ENCODE data around the gene MDFI. TPM values are rescaled to one million over a fixed set of nuclear protein-coding genes. Genes with fewer than 3 reads are reported as not detected.

MDFI gene
- total and polyA plus RNA-seq, 12 donors = 0.34 to 4.4 (median 1.3) TPM

DNA sequence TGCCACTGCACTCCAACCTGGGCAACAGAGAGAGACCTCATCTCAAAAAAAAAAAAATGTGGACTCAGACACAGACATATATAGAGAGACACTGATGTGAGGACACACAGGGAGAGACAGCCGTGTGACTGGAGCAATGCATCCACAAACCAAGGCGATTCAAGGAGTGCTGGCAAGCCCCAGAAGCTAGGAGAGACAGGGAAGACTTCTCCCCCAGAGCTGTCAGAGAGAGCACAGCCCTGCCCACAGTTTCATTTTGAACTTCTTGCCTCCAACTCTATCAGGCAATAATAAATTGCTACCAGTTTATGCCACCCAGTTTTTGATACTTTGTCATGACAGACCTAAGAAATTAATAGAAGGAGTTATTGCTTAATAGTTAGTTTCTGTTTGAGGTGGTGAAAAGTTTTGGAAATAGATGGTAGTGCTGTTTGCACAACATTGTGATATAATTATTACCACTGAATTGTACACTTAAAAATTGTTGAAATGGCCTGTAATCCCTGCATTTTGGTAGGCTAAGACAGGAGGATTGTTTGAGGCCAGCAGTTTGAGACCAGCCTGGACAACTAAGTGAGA is 5.1 kb upstream of the MDFI start:
- WGBS, 2 donors = 62 to 65% methylated on average over 2 of the region's 2 CpGs
- ATAC-seq (no peak), DNase-seq (no peak)
- TF ChIP-seq, protein P1, sequence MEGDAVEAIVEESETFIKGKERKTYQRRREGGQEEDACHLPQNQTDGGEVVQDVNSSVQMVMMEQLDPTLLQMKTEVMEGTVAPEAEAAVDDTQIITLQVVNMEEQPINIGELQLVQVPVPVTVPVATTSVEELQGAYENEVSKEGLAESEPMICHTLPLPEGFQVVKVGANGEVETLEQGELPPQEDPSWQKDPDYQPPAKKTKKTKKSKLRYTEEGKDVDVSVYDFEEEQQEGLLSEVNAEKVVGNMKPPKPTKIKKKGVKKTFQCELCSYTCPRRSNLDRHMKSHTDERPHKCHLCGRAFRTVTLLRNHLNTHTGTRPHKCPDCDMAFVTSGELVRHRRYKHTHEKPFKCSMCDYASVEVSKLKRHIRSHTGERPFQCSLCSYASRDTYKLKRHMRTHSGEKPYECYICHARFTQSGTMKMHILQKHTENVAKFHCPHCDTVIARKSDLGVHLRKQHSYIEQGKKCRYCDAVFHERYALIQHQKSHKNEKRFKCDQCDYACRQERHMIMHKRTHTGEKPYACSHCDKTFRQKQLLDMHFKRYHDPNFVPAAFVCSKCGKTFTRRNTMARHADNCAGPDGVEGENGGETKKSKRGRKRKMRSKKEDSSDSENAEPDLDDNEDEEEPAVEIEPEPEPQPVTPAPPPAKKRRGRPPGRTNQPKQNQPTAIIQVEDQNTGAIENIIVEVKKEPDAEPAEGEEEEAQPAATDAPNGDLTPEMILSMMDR (IDR thresholded peaks at IDR 0.05) = no peak
- intact Hi-C loops (cut with DNase I) = no loop called here
- H3K4me3 ChIP-seq = no peak overlapping the region
- no peak overlapping the region for H3K27ac ChIP-seq
- H3K9me3 ChIP-seq = no peaks in the 10 kb centered on the region
- peaks cover 6 to 23% (median 16%) of the 10 kb centered on the region in 9 donors for H3K4me1 ChIP-seq
- H3K27me3 ChIP-seq = peaks cover 15 to 36% (median 18%) of the 10 kb centered on the region in 7 donors
- H3K36me3 ChIP-seq = no peaks in the 10 kb centered on the region

DNA sequence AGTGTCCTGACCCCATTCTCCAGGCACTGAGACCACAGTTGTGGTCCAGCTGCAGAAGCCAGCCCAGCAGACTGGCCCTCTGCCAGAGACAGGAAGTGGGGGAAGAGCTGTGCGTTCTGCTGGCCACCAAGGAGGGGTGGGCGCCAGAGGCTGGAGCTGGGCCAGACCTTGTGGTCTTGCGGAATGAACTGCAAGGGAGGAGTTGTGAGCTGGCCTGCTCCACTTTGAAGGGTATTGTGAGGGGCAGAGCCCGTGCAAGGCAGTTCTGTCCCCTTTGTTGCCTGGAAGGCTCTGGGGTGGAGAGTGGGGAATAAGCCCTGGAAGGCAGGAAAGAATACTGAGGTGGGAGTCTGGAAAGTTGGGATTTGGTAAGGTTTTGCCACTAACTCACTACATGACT is 3.6 kb upstream of the MDFI start:
- TF ChIP-seq, protein P1 (IDR thresholded peaks at IDR 0.05) = no peak
- no peak for ATAC-seq
- no peak overlapping the region for H3K4me3 ChIP-seq
- no peak for DNase-seq
- intact Hi-C loops (cut with DNase I) = no loop called here
- no peak overlapping the region for H3K27ac ChIP-seq
- H3K4me1 ChIP-seq = peaks cover 6 to 34% (median 23%) of the 10 kb centered on the region in 9 donors
- peaks cover 20 to 51% (median 34%) of the 10 kb centered on the region in 7 donors for H3K27me3 ChIP-seq
- no peaks in the 10 kb centered on the region for H3K36me3 ChIP-seq
- H3K9me3 ChIP-seq = no peaks in the 10 kb centered on the region
- WGBS, 2 donors = 24 to 47% methylated on average over 4 of the region's 4 CpGs

GRCh38 chr6:41635365-41635764 is 2.9 kb upstream of the MDFI start:
- TF ChIP-seq, protein P1 (IDR thresholded peaks at IDR 0.05) = no peak

DNA sequence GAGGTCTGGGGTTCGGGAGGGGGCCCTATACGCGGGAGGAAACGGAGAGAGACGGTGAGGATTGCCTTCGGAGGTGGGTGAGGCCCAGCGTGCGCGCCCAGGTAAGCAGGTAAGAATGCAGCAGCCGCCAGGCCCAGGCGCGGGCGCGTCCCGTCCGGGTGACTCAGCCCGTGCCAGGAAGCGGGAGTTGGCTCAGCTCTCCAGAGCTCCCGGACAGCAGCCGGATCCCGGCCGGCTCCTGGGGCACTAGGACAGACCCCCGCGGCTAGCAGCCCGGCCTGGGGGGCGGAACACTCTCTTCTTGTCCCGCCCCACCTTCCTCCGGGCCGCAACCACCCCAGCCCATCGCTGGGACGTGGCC is 1.5 kb upstream of the MDFI start:
- WGBS, 2 donors = 21 to 25% methylated on average over 29 to 31 of the region's 31 CpGs
- TF ChIP-seq, protein P1 (IDR thresholded peaks at IDR 0.05) = no peak
- Histone ChIP-seq H3K27me3 (peaks cover 20 to 62% (median 37%) of the 10 kb centered on the region in 7 donors), H3K9me3 (no peaks in the 10 kb centered on the region), H3K4me3 (peak overlapping the region in 8 of 10 donors; percentile 41 to 63 (median 56)), H3K27ac (peak overlapping the region in 1 of 10 donors; percentile 31), H3K4me1 (peaks cover 6 to 45% (median 26%) of the 10 kb centered on the region in 9 donors), H3K36me3 (no peaks in the 10 kb centered on the region)
- ATAC-seq (peak in 3 of 8 donors; percentile 22 to 41 (median 35)), DNase-seq (no peak)
- intact Hi-C loops (cut with DNase I) = no loop called here

More at GRCh38 chr6:41635365-41635764, 2.9 kb upstream of the MDFI start:
- intact Hi-C loops (cut with DNase I) = no loop called here
- ATAC-seq (no peak), DNase-seq (no peak)
- Histone ChIP-seq H3K9me3 (no peaks in the 10 kb centered on the region), H3K27ac (no peak overlapping the region), H3K36me3 (no peaks in the 10 kb centered on the region), H3K4me3 (no peak overlapping the region), H3K4me1 (peaks cover 6 to 38% (median 26%) of the 10 kb centered on the region in 9 donors), H3K27me3 (peaks cover 20 to 58% (median 37%) of the 10 kb centered on the region in 7 donors)
- WGBS, 2 donors = 83 to 85% methylated on average over 6 of the region's 6 CpGs
